Esophagus muscularis mucosa (tissue), 4 donors: ENCODE results near the gene MAP3K7. TPM values are rescaled to one million over a fixed set of nuclear protein-coding genes. Genes with fewer than 3 reads are reported as not detected.
"Not testable (repeated sequence)": the region's sequence is repeated elsewhere in the genome, so short reads cannot be mapped to it uniquely, and the experiment has no call there.

Experiments used
- DNase-seq: peaks from one replicate; pipeline ENCODE4 v3.0.0-alpha.2; 2017; ENCODE audit errors: extremely low spot score
- H3K27ac ChIP-seq, 4 donors: fragments of 200-600 bp; sonication (generic); replicated peaks in 1 of 4; 1 replicate in 3 of 4; 2 replicates in 1 of 4; pipeline ENCODE4 v1.5.1; 2016 to 2019; ENCODE audit warnings: mild to moderate bottlenecking in 1 of 4
- H3K27me3 ChIP-seq, 4 donors: fragments of 200-600 bp; sonication (generic); one replicate each; pipeline versions ENCODE4 v1.5.1 to v1.6.0; 2016 to 2019
- H3K36me3 ChIP-seq, 4 donors: fragments of 200-600 bp; sonication (generic); one replicate each; pipeline ENCODE4 v1.5.1; 2016 to 2019
- H3K4me1 ChIP-seq, 4 donors: fragments of 200-600 bp; sonication (generic); one replicate each; pipeline ENCODE4 v1.5.1; 2016 to 2019
- H3K4me3 ChIP-seq, 4 donors: fragments of 200-600 bp; sonication (generic); 1 replicate in 2 of 4; 2 replicates in 2 of 4; pipeline ENCODE4 v1.5.1; 2016 to 2019; ENCODE audit warnings: mild to moderate bottlenecking in 4 of 4, moderate library complexity in 1 of 4
- H3K9me3 ChIP-seq, 4 donors: fragments of 200-600 bp; sonication (generic); 1 replicate in 3 of 4; 2 replicates in 1 of 4; pipeline ENCODE4 v1.5.1; 2016 to 2019
- CTCF ChIP-seq, 3 experiments: fragments of 200-600 bp in 2 of 3; fragments of 450-650 bp in 1 of 3; sonication (generic) in 2 of 3; IDR thresholded peaks; one replicate each; pipeline ENCODE4 v1.5.1; 2017 to 2019; ENCODE audit warnings: antibody characterized with exemption in 3 of 3, mild to moderate bottlenecking in 2 of 3, moderate library complexity in 1 of 3
- EP300 ChIP-seq: sonication (generic); formaldehyde crosslinking; IDR thresholded peaks from one replicate; pipeline ENCODE4 v1.6.1; 2017; ENCODE audit warnings: antibody characterized with exemption
- POLR2A ChIP-seq: fragments of 450-650 bp; IDR thresholded peaks from one replicate; pipeline ENCODE4 v1.6.1; 2017; ENCODE audit warnings: antibody characterized with exemption, moderate library complexity, mild to moderate bottlenecking, low read depth
- POLR2AphosphoS5 ChIP-seq, 2 donors: sonication (generic); formaldehyde crosslinking; IDR thresholded peaks; one replicate each; pipeline ENCODE4 v1.6.1; 2017; ENCODE audit warnings: antibody characterized with exemption in 2 of 2
- WGBS: methylation state at CpG from one replicate; pipeline ENCODE4 v1.1.5; 2018; 5-methylcytosine and 5-hydroxymethylcytosine counted together
- intact Hi-C: fragments of 100-400 bp; cut with DNase I; formaldehyde crosslinking; loops from one replicate; pipeline ENCODE4 v1.15.1; 2023
- total RNA-seq, 4 donors: library from RNA; depleted of rRNA; stranded (reverse); fragments of >200 nt; gene quantifications; one replicate each; pipeline versions ENCODE4 v1.1.0 to v1.2.1, GENCODE V29; 2016

MAP3K7 gene
- total RNA-seq, 4 donors from 2014 or later, result 17.0 to 19.7 (median 18.2) TPM

- no peak overlapping the region for H3K27ac ChIP-seq
- no peak overlapping the region for H3K4me3 ChIP-seq
- H3K4me1 ChIP-seq, result peaks cover 0 to 14% (median 4%) of the 10 kb centered on the region in 4 donors
- no peak for DNase-seq
- TF ChIP-seq EP300, result no peak
- TF ChIP-seq CTCF (IDR thresholded peaks at IDR 0.05), result no peak
- TF ChIP-seq POLR2AphosphoS5 (IDR thresholded peaks at IDR 0.05), result no peak
- TF ChIP-seq POLR2A, result no peak
- H3K9me3 ChIP-seq, result no peaks in the 10 kb centered on the region
- H3K36me3 ChIP-seq, result peaks cover 0 to 14% (median 2%) of the 10 kb centered on the region in 4 donors
- no peaks in the 10 kb centered on the region for H3K27me3 ChIP-seq
- 52% methylated on average over 2 of the region's 2 CpGs for WGBS
- intact Hi-C loops, result no loop called here
Observed at GRCh38 chr6:90574610-90575009, 12.3 kb downstream of the MAP3K7 start.

GRCh38 chr6:90573624-90574023 lies 13.2 kb downstream of the MAP3K7 start:
- no peaks in the 10 kb centered on the region for H3K27me3 ChIP-seq
- no peak for DNase-seq
- peaks cover 0 to 24% (median 4%) of the 10 kb centered on the region in 4 donors for H3K36me3 ChIP-seq
- no peak overlapping the region for H3K4me3 ChIP-seq
- 100% methylated on average over 1 of the region's 1 CpG for WGBS
- H3K27ac ChIP-seq, result no peak overlapping the region
- peaks cover 0 to 8% (median 0%) of the 10 kb centered on the region in 4 donors for H3K4me1 ChIP-seq
- no peaks in the 10 kb centered on the region for H3K9me3 ChIP-seq
- intact Hi-C loops, result no loop called here
- TF ChIP-seq POLR2AphosphoS5 (IDR thresholded peaks at IDR 0.05) (no peak), CTCF (IDR thresholded peaks at IDR 0.05) (no peak)

GRCh38 chr6:90572856-90573255 lies 14.0 kb downstream of the MAP3K7 start:
- Histone ChIP-seq H3K9me3 (no peaks in the 10 kb centered on the region), H3K27me3 (no peaks in the 10 kb centered on the region), H3K36me3 (peaks cover 0 to 32% (median 7%) of the 10 kb centered on the region in 4 donors), H3K27ac (no peak overlapping the region), H3K4me1 (peaks cover 0 to 8% (median 0%) of the 10 kb centered on the region in 4 donors), H3K4me3 (no peak overlapping the region)
- WGBS, result 83% methylated on average over 2 of the region's 2 CpGs
- intact Hi-C loops, result no loop called here
- TF ChIP-seq CTCF (IDR thresholded peaks at IDR 0.05), result no peak
- no peak for TF ChIP-seq POLR2AphosphoS5 (IDR thresholded peaks at IDR 0.05)
- TF ChIP-seq POLR2A, result no peak
- no peak for TF ChIP-seq EP300
- no peak for DNase-seq

DNA sequence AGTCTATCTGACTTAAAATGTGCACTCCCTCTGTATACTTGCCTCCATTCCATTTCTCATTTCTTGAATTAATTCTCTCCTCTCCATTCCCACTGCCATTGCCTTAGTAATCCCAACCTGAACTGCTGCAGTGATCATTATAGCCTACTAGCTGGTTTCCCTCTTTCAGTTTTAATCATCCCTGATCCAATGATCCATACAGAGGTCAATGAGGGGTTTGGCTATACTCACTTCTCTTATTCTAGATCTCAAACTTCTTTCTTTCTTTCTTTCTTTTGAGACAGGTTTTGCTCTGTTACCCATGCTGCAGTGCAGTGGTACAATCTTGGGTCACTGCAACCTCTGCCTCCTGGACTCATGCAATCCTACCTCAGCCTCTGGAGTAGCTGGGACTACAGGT lies 17.6 kb downstream of the MAP3K7 start:
- Histone ChIP-seq H3K4me3 (no peak overlapping the region), H3K27me3 (no peaks in the 10 kb centered on the region), H3K9me3 (no peaks in the 10 kb centered on the region), H3K36me3 (peaks cover 0 to 32% (median 10%) of the 10 kb centered on the region in 4 donors), H3K4me1 (no peaks in the 10 kb centered on the region), H3K27ac (no peak overlapping the region)
- TF ChIP-seq EP300 (no peak), CTCF (IDR thresholded peaks at IDR 0.05) (no peak), POLR2A (no peak), POLR2AphosphoS5 (IDR thresholded peaks at IDR 0.05) (no peak)
- DNase-seq, result no peak
- intact Hi-C loops, result no loop called here

DNA sequence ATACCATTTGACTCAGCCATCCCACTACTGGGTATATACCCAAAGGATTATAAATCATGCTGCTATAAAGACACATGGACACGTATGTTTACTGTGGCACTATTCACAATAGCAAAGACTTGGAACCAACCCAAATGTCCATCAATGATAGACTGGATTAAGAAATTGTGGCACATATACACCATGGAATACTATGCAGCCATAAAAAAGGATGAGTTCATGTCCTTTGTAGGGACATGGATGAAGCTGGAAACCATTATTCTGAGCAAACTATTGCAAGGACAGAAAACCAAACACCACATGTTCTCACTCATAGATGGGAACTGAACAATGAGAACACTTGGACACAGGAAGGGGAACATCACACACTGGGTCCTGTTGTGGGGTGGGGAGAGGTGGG lies 19.2 kb downstream of the MAP3K7 start:
- H3K4me3 ChIP-seq, H3K4me1 ChIP-seq, H3K27me3 ChIP-seq, intact Hi-C loops, H3K27ac ChIP-seq, DNase-seq, H3K9me3 ChIP-seq: not testable (repeated sequence)
- WGBS, result 100% methylated on average over 1 of the region's 1 CpG
- peaks cover 0 to 45% (median 16%) of the 10 kb centered on the region in 4 donors for H3K36me3 ChIP-seq

DNA sequence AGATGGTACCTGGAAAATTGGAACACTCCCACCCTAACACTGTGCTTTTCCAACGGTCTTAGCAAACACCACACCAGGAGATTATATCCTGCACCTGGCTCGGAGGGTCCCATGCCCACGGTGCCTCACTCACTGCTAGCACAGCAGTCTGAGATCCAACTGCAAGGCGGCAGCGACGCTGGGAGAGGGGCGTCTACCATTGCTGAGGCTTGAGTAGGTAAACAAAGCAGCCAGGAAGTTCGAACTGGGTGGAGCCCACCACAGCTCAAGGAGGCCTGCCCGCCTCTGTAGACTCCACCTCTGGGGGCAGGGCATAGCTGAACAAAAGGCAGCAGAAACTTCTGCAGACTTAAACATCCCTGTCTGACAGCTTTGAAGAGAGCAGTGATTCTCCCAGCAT lies 24.5 kb downstream of the MAP3K7 start:
- WGBS, result 95% methylated on average over 8 of the region's 9 CpGs
- peaks cover 22 to 64% (median 45%) of the 10 kb centered on the region in 4 donors for H3K36me3 ChIP-seq
- H3K4me1 ChIP-seq, H3K27me3 ChIP-seq, DNase-seq, H3K27ac ChIP-seq, H3K9me3 ChIP-seq, intact Hi-C loops, H3K4me3 ChIP-seq: not testable (repeated sequence)
